ENCODE measurements around the gene GRIPAP1. TPM values are rescaled to one million over a fixed set of nuclear protein-coding genes. Genes with fewer than 3 reads are reported as not detected.
A peak's percentile ranks its signal among the peaks of the same experiment; 100 is the strongest.

GRIPAP1 gene
- total and polyA plus RNA-seq, 2 of the 13 experiments (the other 11 are each of a cell fraction or from before 2014, with no cell fraction given) = 16.1 to 22.6 TPM

- peak within 1 kb of the TSS; percentile 98 for H3K27ac ChIP-seq (ENCODE audit: extremely low read length, insufficient read depth, low read length)
- POLR2A ChIA-PET = interaction anchor here (0.7 to 2.4 kb wide), 9 partner anchors 11 to 220 kb away, joined by 3 to 11 read pairs (median 6); partner anchors contain the start of genes GRIPAP1, HDAC6 and TFE3
- peaks cover 69% of the 10 kb centered on the region for H3K4me1 ChIP-seq (ENCODE audit: insufficient read depth, low read length)
- in situ Hi-C loops (cut with HindIII; ENCODE audit: extremely low pct_ligation_motif_present, low pct_unique_long_range_greater_than_20kb) = no loop called here
- H4K20me1 ChIP-seq (ENCODE audit: insufficient read depth, low read length) = no peaks in the 10 kb centered on the region
- peaks cover 44% of the 10 kb centered on the region for H3K79me2 ChIP-seq (ENCODE audit: insufficient read depth, low read length)
- intact Hi-C loops (cut with micrococcal nuclease; ENCODE audit: unreplicated experiment) = loop anchor here (5.0 kb wide), 1 partner anchor 85 kb away; the partner anchor contains the start of gene TFE3
- peaks cover 0 to 8% of the 10 kb centered on the region in 2 experiments; a peak in 2 of 5 replicates for H3K36me3 ChIP-seq (replicated peaks in 1 of 2; ENCODE audit: control insufficient read depth in 1 of 2, insufficient read depth in 2 of 2, low read length in 2 of 2)
- no TSS peak for BruUV-seq (replicated peaks)
- CTCF ChIA-PET (ENCODE audit: low intra/inter-chr PET ratio, low total read pairs) = no interaction called here
- no CpG with 5 or more reads among the region's 53 CpGs for WGBS (ENCODE audit: low lambda C conversion rate)
- no peaks in the 10 kb centered on the region for H3K27me3 ChIP-seq (ENCODE audit: control insufficient read depth in 1 of 2, insufficient read depth in 2 of 2, low read length in 2 of 2)
- H3K9ac ChIP-seq (ENCODE audit: insufficient read depth, low read depth, low read length) = peak within 1 kb of the TSS; percentile 82
- ATAC-seq (peak; percentile 32), DNase-seq (ENCODE audit: low spot score) (peak; percentile 39), FAIRE-seq (no peak)
- no peak within 1 kb of the TSS for H2AFZ ChIP-seq (ENCODE audit: low read length)
- H3K9me3 ChIP-seq (ENCODE audit: low read length) = no peaks in the 10 kb centered on the region
- H3K4me3 ChIP-seq (replicated peaks in 1 of 3; ENCODE audit: insufficient read depth in 1 of 3, low read depth in 2 of 3, low read length in 3 of 3) = peak within 1 kb of the TSS; percentile 62 to 81 (median 76)
- H3K4me2 ChIP-seq (ENCODE audit: low read depth, low read length) = peak within 1 kb of the TSS; percentile 83
- TF ChIP-seq RBFOX2 (IDR thresholded peaks at IDR 0.05; ENCODE audit: low read depth, low read length) (peak; percentile 84), LBX2 (CRISPR knock-in tag; IDR thresholded peaks at IDR 0.05; ENCODE audit: borderline replicate concordance) (no peak), ZNF639 (CRISPR knock-in tag; conservative IDR thresholded peaks at IDR 0.05) (peak; percentile 31; the same call in 1 of the 2 replicates), SMYD3 (CRISPR knock-in tag; IDR thresholded peaks at IDR 0.05) (no peak), HNRNPLL (IDR thresholded peaks at IDR 0.05; ENCODE audit: low read depth, low read length, poor library complexity, severe bottlenecking) (peak; percentile 15), GATAD1 (CRISPR knock-in tag; IDR thresholded peaks at IDR 0.05) (peak; percentile 40; the same call in 1 of the 2 replicates), SPEN (CRISPR knock-in tag; IDR thresholded peaks at IDR 0.05; ENCODE audit: low read depth) (peak; percentile 14; the same call in 1 of the 2 replicates), THAP11 (CRISPR knock-in tag; IDR thresholded peaks at IDR 0.05) (peak; percentile 41), ZNF143 (CRISPR knock-in tag; IDR thresholded peaks at IDR 0.05) (peak; percentile 85), ZBTB2 (CRISPR knock-in tag; IDR thresholded peaks at IDR 0.05; ENCODE audit: low read depth) (0 out of 2 replicates have a peak, but pooled peaks have one; percentile 19), DMTF1 (CRISPR knock-in tag; IDR thresholded peaks at IDR 0.05) (peak; percentile 97; the same call in 1 of the 2 replicates), MAX (IDR thresholded peaks at IDR 0.05) (peak; percentile 12; the same call in 1 of the 2 replicates), AGO2 (optimal IDR thresholded peaks at IDR 0.05; ENCODE audit: low read depth, low read length) (peak; percentile 48), ZNF761 (CRISPR knock-in tag; conservative IDR thresholded peaks at IDR 0.05) (no peak), RFX3 (CRISPR knock-in tag; IDR thresholded peaks at IDR 0.05) (no peak), YY1 (IDR thresholded peaks at IDR 0.05; ENCODE audit: insufficient read depth, insufficient replicate concordance, low read depth, low read length) (peak; percentile 54), ZNF768 (CRISPR knock-in tag; IDR thresholded peaks at IDR 0.05) (0 out of 2 replicates have a peak, but pooled peaks have one; percentile 1)
Observed at GRCh38 chrX:48957477-48957826, 44.6 kb downstream of the GRIPAP1 start, which contains the start of gene OTUD5. Gene OTUD5, minus strand, starts transcription at chrX:48957607. Its CDS starts 37 bp downstream, at chrX:48957570.
